ENCODE data around the gene MKNK2. TPM values are rescaled to one million over a fixed set of nuclear protein-coding genes. Genes with fewer than 3 reads are reported as not detected.
"Not testable (repeated sequence)": the region's sequence is repeated elsewhere in the genome, so short reads cannot be mapped to it uniquely, and the experiment has no call there.

MKNK2 gene
- total RNA-seq, 2 donors from 2014 or later, result 69.7 to 96.3 TPM

DNA sequence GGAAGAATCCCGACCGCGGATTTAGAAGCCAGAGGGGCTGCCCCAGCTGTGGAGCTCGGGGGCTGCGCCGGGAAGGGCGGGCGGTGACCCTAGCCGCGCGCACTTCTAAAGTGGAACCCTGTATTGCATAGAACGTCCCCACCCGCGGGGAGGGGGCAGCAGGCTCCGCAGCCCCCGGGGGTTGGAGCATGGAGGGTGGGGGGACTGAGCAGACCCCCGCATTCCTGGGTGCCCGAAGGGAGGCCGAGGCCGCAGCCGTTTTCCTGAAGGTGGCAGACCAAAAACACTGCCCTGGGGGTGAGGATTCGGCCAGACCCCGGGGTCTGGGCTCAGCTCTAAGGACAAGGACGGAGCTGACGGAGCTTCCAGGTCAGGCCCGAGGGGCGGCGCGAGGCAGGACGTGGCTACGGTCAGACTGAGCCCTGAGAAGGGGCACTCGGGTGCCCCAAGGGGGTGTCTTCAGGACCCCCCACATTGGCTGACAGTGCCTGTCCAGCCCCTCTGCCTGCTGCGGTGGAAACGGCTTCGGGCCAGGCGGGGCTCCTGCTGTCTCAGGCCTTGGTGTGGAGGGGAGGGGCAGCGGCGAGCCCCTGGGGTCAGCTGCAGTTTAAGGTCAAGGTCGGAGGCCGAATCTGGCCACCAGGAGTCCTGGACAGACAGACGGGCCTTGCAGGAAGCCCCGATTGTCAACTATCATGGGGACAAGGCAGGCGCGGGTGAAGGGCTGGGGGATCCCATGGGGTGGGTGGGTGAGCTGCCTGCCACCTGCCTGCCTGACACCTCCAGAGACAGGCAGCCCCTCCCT is 12.6 kb downstream of the MKNK2 start:
- no peak for TF ChIP-seq CTCF (IDR thresholded peaks at IDR 0.05)
- no peak for ATAC-seq (ENCODE audit: insufficient number of reproducible peaks, low FRiP score, low read depth)
- H3K27me3 ChIP-seq (replicated peaks; ENCODE audit: insufficient read depth), result no peaks in the 10 kb centered on the region
- H3K27ac ChIP-seq, result no peak overlapping the region
- H3K9me3 ChIP-seq, result peaks cover 7% of the 10 kb centered on the region
- H3K4me3 ChIP-seq, result no peak overlapping the region
- H3K4me1 ChIP-seq (ENCODE audit: control insufficient read depth in 1 of 2, low read depth in 2 of 2), result peaks cover 19 to 31% of the 10 kb centered on the region in 2 donors
- H3K36me3 ChIP-seq, result peaks cover 39% of the 10 kb centered on the region
- DNase-seq (ENCODE audit: low spot score), result no peak

- peaks cover 17 to 30% of the 10 kb centered on the region in 2 donors for H3K4me1 ChIP-seq (ENCODE audit: control insufficient read depth in 1 of 2, low read depth in 2 of 2)
- no peak for ATAC-seq (ENCODE audit: insufficient number of reproducible peaks, low FRiP score, low read depth)
These were observed 13.3 kb downstream of the MKNK2 start for GRCh38 chr19:2037651-2038255.

GRCh38 chr19:2036424-2036823 is 14.6 kb downstream of the MKNK2 start:
- H3K27me3 ChIP-seq (replicated peaks; ENCODE audit: insufficient read depth), result no peaks in the 10 kb centered on the region
- peaks cover 18 to 32% of the 10 kb centered on the region in 2 donors for H3K4me1 ChIP-seq (ENCODE audit: control insufficient read depth in 1 of 2, low read depth in 2 of 2)
- H3K4me3 ChIP-seq, result no peak overlapping the region
- TF ChIP-seq CTCF (IDR thresholded peaks at IDR 0.05), result no peak
- H3K36me3 ChIP-seq, result peaks cover 32% of the 10 kb centered on the region
- peaks cover 7% of the 10 kb centered on the region for H3K9me3 ChIP-seq
- DNase-seq (ENCODE audit: low spot score) (no peak), ATAC-seq (ENCODE audit: insufficient number of reproducible peaks, low FRiP score, low read depth) (no peak)
- H3K27ac ChIP-seq, result no peak overlapping the region

More at GRCh38 chr19:2037651-2038255, 13.3 kb downstream of the MKNK2 start:
- TF ChIP-seq CTCF (IDR thresholded peaks at IDR 0.05), result no peak
- Histone ChIP-seq H3K4me3 (no peak overlapping the region), H3K27me3 (replicated peaks; ENCODE audit: insufficient read depth) (no peaks in the 10 kb centered on the region), H3K27ac (no peak overlapping the region), H3K9me3 (peaks cover 7% of the 10 kb centered on the region), H3K36me3 (peaks cover 35% of the 10 kb centered on the region)
- DNase-seq (ENCODE audit: low spot score), result no peak

GRCh38 chr19:2035590-2035991 is 15.5 kb downstream of the MKNK2 start:
- Histone ChIP-seq H3K27me3 (replicated peaks; ENCODE audit: insufficient read depth) (no peaks in the 10 kb centered on the region), H3K9me3 (peaks cover 7% of the 10 kb centered on the region), H3K27ac (no peak overlapping the region), H3K4me3 (no peak overlapping the region), H3K36me3 (peaks cover 24% of the 10 kb centered on the region), H3K4me1 (ENCODE audit: control insufficient read depth in 1 of 2, low read depth in 2 of 2) (peaks cover 17 to 26% of the 10 kb centered on the region in 2 donors)
- ATAC-seq (ENCODE audit: insufficient number of reproducible peaks, low FRiP score, low read depth) (no peak), DNase-seq (ENCODE audit: low spot score) (no peak)
- TF ChIP-seq CTCF (IDR thresholded peaks at IDR 0.05), result no peak

DNA sequence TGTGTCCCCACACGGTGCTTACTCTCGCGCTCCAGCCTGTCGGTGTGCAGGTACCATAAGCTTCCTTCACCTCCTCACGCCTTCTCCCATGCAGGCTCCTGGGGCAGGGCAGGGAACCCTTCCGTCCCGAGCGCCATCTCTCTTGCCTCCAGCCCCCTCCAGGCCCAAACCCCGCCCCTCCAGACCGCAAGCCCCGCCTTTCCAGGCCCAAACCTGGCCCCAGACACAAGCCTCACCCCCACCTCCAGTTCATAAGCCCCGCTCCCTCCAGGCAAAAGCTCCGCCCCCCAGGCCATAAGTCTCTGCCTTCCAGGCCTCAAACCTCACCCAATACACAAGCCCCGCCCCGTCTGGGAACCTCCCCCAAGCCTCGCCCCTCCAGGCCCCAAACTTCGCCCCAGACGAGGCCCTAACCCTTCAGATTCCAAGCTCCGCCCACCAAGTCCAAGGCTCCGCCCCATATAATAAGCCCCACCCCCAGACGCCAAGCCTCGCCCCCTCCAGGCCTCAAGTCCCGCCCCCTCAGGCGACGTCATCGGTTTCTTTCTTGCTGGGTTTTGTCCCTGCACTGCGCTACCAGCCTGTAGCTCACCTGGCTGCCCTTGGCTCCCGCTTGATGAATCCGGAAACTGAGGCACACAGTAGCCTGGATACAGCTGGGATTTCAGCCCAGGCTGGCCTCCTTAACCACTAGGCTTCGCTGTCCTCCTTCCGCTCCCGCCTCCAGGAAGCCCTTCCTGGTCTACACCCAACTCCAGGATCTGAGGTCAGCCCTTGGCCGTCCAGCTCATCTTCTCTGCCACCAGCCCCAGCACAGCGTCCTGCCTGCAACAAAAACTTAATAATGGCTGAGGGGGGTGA is 16.1 kb downstream of the MKNK2 start:
- peaks cover 17 to 24% of the 10 kb centered on the region in 2 donors for H3K4me1 ChIP-seq (ENCODE audit: control insufficient read depth in 1 of 2, low read depth in 2 of 2)
- no peak for TF ChIP-seq CTCF (IDR thresholded peaks at IDR 0.05)
- DNase-seq (ENCODE audit: low spot score) (no peak), ATAC-seq (ENCODE audit: insufficient number of reproducible peaks, low FRiP score, low read depth) (no peak)
- H3K27ac ChIP-seq, result no peak overlapping the region
- H3K9me3 ChIP-seq, result peaks cover 7% of the 10 kb centered on the region
- H3K36me3 ChIP-seq, result peaks cover 18% of the 10 kb centered on the region
- H3K4me3 ChIP-seq, result no peak overlapping the region
- H3K27me3 ChIP-seq (replicated peaks; ENCODE audit: insufficient read depth), result no peaks in the 10 kb centered on the region

- H3K27me3 ChIP-seq (replicated peaks; ENCODE audit: insufficient read depth); ATAC-seq (ENCODE audit: insufficient number of reproducible peaks, low FRiP score, low read depth); H3K9me3 ChIP-seq; H3K27ac ChIP-seq; DNase-seq (ENCODE audit: low spot score); H3K4me3 ChIP-seq: not testable (repeated sequence)
- H3K4me1 ChIP-seq (ENCODE audit: control insufficient read depth in 1 of 2, low read depth in 2 of 2), result peaks cover 17 to 24% of the 10 kb centered on the region in 2 donors
- H3K36me3 ChIP-seq, result peaks cover 11% of the 10 kb centered on the region
These were observed 16.8 kb downstream of the MKNK2 start for GRCh38 chr19:2034253-2034652.

Measured in thoracic aorta (tissue), 2 donors.